OCI-LY3 (cell line): ENCODE results near the gene IQCM.

ENCODE experiments used
- EZH2phosphoT487 ChIP-seq: fragments of 200-600 bp; shearing (Covaris generic); IDR thresholded peaks from 2 replicates; pipeline ENCODE4 v1.6.1; 2018; ENCODE audit warnings: antibody characterized with exemption, mixed run types, low read depth
- TF ChIP-seq, protein P1 (sequence below): fragments of 200-600, 300-600 bp; sonication (generic); IDR thresholded peaks from 2 replicates; pipeline ENCODE4 v1.5.1; 2014; ENCODE audit warnings: antibody characterized with exemption, low read length, low read depth

- TF ChIP-seq, protein P1, sequence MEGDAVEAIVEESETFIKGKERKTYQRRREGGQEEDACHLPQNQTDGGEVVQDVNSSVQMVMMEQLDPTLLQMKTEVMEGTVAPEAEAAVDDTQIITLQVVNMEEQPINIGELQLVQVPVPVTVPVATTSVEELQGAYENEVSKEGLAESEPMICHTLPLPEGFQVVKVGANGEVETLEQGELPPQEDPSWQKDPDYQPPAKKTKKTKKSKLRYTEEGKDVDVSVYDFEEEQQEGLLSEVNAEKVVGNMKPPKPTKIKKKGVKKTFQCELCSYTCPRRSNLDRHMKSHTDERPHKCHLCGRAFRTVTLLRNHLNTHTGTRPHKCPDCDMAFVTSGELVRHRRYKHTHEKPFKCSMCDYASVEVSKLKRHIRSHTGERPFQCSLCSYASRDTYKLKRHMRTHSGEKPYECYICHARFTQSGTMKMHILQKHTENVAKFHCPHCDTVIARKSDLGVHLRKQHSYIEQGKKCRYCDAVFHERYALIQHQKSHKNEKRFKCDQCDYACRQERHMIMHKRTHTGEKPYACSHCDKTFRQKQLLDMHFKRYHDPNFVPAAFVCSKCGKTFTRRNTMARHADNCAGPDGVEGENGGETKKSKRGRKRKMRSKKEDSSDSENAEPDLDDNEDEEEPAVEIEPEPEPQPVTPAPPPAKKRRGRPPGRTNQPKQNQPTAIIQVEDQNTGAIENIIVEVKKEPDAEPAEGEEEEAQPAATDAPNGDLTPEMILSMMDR, result no peak
- no peak for TF ChIP-seq EZH2phosphoT487
Observed at GRCh38 chr4:149747646-149748045, 68.0 kb downstream of the IQCM start.
